VCaP (cell line): Measurements from ENCODE around the gene NCKAP5.
A peak's percentile ranks its signal among the peaks of the same experiment; 100 is the strongest.

Experiments
- H3K27ac ChIP-seq: fragments of 450-650 bp; 2 replicates; pipeline ENCODE4 v1.5.1; 2017
- CTCF ChIP-seq: fragments of 450-650 bp; conservative IDR thresholded peaks from 2 replicates; pipeline ENCODE4 v1.5.1; 2017; ENCODE audit warnings: mild to moderate bottlenecking, moderate library complexity

The NCKAP5 gene

DNA sequence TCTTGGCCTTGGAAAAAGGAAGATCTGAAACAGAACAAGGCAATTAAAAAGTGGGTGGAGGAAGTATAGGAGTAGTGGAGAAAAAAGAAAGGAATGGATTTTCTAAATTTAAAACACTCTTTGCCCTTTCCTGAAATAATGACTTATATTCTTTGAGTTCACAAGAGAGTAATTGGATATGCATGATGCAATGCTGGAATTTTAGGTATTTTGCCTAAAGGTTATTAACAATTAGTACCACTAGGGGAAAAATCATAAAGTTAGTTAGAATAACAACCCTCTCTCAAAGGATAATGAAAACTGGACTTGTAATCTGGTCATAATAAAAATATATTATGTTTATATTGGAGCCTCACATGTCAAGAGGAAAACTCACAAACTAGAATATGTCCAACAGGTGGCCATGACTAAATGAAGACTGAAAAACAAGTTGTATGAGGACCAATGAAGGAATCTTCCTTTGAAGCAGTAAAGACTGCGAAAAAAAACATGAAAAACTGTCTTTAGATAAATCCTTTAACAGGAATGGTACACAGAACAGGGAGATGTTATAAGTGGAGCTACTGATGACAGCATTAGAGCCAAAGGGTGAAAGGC, 281.8 kb downstream of the NCKAP5 start:
- TF ChIP-seq CTCF, result no peak
- no peak overlapping the region for H3K27ac ChIP-seq

- no peak overlapping the region for H3K27ac ChIP-seq
- no peak for TF ChIP-seq CTCF
These were observed 295.2 kb downstream of the NCKAP5 start for GRCh38 chr2:133273031-133273430.

DNA sequence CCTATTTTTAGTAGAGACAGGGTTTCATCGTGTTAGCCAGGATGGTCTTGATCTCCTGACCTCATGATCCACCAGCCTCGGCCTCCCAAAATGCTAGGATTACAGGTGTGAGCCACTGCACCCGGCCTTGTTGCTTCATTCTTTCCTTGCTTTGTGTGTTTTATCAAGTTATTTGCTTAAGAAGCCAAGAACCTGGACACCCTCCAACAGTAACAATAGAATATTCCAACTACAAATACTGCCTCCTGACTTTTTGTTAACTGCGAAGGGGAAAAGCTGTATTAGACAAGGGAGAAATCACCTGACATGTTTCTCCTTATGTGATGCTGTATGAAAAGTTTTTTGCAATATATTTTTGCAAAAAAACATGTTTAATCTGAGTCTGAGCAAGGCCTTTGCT, 297.2 kb downstream of the NCKAP5 start:
- no peak overlapping the region for H3K27ac ChIP-seq
- no peak for TF ChIP-seq CTCF

GRCh38 chr2:133270550-133270949, 297.7 kb downstream of the NCKAP5 start:
- no peak overlapping the region for H3K27ac ChIP-seq
- TF ChIP-seq CTCF, result no peak

- no peak for TF ChIP-seq CTCF
- H3K27ac ChIP-seq, result peak overlapping the region; percentile 30; the same call in 1 of the 2 replicates
These were observed 301.2 kb downstream of the NCKAP5 start for GRCh38 chr2:133266926-133267590.

DNA sequence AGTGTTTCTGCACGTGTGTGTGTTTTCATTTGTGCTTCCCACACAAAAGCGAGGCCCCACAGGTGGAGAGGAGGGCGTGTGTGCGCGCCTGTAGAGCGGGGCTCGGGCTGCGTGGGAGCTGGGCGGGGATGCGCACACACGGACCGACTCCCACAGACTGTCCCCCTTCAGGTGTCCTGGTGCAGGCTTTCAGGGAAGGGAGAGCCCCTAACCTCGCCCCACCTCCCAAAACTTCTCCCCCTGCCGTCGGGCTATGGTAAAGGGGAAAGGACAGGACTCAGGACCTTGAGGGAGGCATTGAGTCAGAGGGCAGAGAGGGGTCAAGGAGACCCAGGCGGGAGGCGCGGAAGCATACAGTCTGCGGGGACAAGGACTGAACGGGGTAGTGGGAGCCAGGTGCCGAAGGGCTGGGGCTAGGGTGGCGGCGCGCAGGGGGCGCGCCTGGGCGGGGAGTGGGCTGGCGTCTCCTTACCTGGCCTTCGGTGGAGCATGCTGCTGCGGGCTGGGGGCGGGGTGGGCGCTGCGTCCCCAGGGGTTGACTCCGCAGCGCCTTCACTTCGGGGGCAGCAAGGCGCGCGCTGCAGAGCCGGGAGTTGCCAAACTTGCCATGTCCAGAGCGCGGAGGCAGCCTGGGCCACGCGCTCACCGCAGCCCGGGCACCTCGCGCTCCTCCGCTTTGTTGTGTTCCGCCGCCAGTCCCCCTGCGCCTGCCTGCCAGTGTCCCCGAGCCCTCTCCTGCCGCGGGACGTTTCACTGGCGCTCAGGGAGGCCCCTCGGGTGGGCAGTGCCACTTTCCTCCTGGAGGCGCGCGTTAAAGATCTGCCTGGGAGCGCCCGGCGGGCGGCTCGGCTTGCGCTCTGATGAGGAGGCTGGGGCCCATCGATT, 302.0 kb downstream of the NCKAP5 start:
- peak overlapping the region; percentile 30; the same call in 1 of the 2 replicates for H3K27ac ChIP-seq
- no peak for TF ChIP-seq CTCF

GRCh38 chr2:133265432-133265949, 302.8 kb downstream of the NCKAP5 start:
- H3K27ac ChIP-seq, result no peak overlapping the region
- TF ChIP-seq CTCF, result no peak
